ENCODE data around the gene NMRK1. TPM values are rescaled to one million over a fixed set of nuclear protein-coding genes. Genes with fewer than 3 reads are reported as not detected.

The NMRK1 gene
- total and polyA plus RNA-seq, 2 experiments from 2014 or later = 8.5 to 20.6 TPM

DNA sequence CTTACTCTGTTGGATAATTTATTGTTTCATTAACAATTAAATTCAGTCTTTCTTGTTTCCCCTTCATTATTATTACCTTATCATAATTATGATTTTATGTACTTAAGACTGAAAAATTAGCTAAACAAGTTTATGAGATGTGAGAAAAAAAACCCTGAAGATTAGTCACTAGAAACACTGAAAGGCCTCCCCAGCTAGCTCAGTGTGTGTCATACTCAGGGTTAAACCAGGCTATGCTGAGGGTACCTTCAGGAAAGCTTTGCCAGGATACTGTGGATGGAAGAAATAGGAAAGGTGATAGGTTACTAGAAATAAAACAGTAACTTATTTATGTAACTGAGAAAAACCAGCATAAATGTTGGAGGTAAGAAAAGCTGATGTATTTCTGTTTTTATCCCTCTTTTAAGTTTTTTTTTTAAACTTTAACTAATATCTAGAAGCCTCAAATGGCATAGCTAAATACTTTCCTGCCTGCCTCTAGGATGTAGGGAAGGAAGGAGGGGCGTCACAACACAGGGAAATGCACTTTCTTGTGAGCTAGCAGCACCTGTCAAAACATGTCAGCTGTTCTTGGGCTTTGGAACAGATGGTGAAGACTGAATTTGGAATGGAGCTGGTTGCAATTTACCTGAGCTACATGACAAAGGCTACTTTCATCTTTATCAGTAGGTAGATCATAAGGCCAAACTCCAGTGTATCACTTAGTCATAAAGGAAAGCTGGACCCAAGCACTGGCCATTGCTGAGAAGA is 24.2 kb downstream of the NMRK1 start:
- TF ChIP-seq, protein P1, sequence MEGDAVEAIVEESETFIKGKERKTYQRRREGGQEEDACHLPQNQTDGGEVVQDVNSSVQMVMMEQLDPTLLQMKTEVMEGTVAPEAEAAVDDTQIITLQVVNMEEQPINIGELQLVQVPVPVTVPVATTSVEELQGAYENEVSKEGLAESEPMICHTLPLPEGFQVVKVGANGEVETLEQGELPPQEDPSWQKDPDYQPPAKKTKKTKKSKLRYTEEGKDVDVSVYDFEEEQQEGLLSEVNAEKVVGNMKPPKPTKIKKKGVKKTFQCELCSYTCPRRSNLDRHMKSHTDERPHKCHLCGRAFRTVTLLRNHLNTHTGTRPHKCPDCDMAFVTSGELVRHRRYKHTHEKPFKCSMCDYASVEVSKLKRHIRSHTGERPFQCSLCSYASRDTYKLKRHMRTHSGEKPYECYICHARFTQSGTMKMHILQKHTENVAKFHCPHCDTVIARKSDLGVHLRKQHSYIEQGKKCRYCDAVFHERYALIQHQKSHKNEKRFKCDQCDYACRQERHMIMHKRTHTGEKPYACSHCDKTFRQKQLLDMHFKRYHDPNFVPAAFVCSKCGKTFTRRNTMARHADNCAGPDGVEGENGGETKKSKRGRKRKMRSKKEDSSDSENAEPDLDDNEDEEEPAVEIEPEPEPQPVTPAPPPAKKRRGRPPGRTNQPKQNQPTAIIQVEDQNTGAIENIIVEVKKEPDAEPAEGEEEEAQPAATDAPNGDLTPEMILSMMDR (IDR thresholded peaks at IDR 0.05; ENCODE audit: low read depth, low read length) = no peak
- Histone ChIP-seq H3K27ac (no peak overlapping the region), H3K4me3 (no peak overlapping the region), H3K9me3 (ENCODE audit: low read depth) (no peaks in the 10 kb centered on the region), H3K27me3 (no peaks in the 10 kb centered on the region), H3K4me1 (ENCODE audit: low read depth) (no peaks in the 10 kb centered on the region), H3K36me3 (peaks cover 2% of the 10 kb centered on the region)
- DNase-seq (ENCODE audit: low read depth in 1 of 2, low spot score in 1 of 2) = no peak

DNA sequence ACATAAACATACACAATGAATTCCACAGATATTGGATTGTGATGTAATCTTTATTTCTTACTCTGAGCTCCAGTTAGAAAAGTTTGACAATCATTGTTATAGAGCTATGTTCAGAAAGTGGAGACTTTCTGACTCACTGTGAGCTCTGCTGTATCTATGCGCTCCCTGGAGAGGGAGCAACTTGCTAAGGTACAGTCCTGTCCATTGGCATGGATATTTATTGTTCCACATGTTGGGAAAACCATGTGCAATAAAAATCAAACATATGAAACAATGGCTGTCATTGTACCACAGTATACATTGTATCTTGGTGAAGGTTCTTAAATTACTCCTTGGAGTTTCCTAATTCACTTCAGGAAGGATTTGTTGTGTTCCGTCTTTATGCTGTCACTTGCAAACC is 26.8 kb downstream of the NMRK1 start:
- no peak for DNase-seq (ENCODE audit: low read depth in 1 of 2, low spot score in 1 of 2)
- TF ChIP-seq, protein P1 (IDR thresholded peaks at IDR 0.05; ENCODE audit: low read depth, low read length) = no peak
- no peaks in the 10 kb centered on the region for H3K27me3 ChIP-seq
- no peak overlapping the region for H3K4me3 ChIP-seq
- no peaks in the 10 kb centered on the region for H3K4me1 ChIP-seq (ENCODE audit: low read depth)
- H3K9me3 ChIP-seq (ENCODE audit: low read depth) = peaks cover 3% of the 10 kb centered on the region
- peaks cover 2% of the 10 kb centered on the region for H3K36me3 ChIP-seq
- H3K27ac ChIP-seq = no peak overlapping the region

DNA sequence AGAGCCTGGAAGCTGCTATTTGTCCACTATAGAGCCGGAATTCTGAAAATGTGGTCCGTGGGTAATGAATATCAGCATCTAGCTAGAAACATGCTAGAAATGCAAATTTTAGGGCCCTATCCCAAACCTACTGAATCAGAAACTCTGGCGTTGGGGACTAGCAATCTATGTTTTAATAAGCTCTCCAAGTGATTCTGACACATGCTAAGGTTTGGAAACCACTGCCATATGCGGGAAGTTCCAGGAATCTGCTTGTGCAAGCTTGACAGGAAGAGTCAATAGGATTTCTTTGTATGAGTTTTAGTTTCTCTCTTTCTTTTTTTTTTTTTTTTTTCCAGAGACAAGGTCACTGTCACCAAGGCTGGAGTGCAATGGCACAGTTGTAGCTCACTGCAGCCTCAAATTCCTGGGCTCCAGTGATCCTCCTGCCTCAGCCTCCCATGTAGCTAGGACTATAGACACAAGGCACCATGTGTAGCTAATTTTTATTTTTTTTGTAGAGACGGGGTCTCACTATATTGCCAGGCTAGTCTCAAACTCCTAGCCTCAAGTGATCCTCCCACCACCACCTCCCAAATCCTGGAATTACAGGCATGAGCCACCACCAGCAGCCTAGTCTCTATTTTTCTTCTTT is 33.5 kb downstream of the NMRK1 start:
- TF ChIP-seq, protein P1 (IDR thresholded peaks at IDR 0.05; ENCODE audit: low read depth, low read length) = no peak
- Histone ChIP-seq H3K9me3 (ENCODE audit: low read depth) (peaks cover 3% of the 10 kb centered on the region), H3K27me3 (no peaks in the 10 kb centered on the region), H3K27ac (no peak overlapping the region), H3K4me1 (ENCODE audit: low read depth) (no peaks in the 10 kb centered on the region), H3K4me3 (no peak overlapping the region), H3K36me3 (no peaks in the 10 kb centered on the region)
- peak in 1 of 2 donors; percentile 69 for DNase-seq (ENCODE audit: low read depth in 1 of 2, low spot score in 1 of 2)

DNA sequence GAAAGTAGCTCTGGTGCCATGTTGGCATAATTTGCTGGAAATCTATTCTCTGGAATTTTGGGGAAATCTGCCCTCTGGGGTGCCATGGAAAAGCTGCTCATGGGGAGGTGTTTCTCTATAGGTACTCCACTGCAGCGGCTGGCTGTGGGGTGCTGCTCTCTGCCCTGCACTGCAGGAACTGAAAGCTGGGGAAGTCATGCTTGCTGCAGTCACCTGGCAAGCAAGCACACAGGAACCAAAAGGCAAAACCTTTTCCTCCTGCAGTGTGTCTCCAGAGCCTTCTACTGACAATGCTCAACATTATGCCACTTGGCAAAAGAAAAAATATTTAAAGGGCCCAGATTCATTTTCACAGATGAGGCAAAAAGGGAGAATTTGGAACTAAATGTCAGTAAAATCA is 34.1 kb downstream of the NMRK1 start:
- TF ChIP-seq, protein P1 (IDR thresholded peaks at IDR 0.05; ENCODE audit: low read depth, low read length) = no peak
- H3K4me1 ChIP-seq (ENCODE audit: low read depth) = no peaks in the 10 kb centered on the region
- no peak overlapping the region for H3K27ac ChIP-seq
- peaks cover 3% of the 10 kb centered on the region for H3K9me3 ChIP-seq (ENCODE audit: low read depth)
- H3K36me3 ChIP-seq = no peaks in the 10 kb centered on the region
- no peaks in the 10 kb centered on the region for H3K27me3 ChIP-seq
- H3K4me3 ChIP-seq = no peak overlapping the region
- no peak for DNase-seq (ENCODE audit: low read depth in 1 of 2, low spot score in 1 of 2)

DNA sequence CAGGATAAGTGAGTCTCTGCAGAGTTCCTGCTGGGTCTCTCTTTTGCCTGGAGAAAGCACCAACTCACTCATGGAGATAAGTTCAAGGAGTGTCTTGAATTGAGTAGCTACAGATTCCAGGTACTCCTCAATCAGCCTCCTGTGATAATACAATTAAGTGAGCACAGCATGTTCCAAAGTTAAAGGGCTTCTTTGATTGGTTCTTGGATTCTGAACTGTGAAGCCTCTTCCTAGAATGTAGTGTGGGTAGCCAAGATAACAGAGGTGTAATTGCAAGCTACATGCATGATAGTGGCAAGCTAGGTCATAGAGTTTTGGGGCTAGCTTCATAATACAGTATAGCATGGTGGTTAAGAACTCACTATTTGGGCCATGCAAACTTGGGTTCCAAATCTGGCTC is 36.7 kb downstream of the NMRK1 start:
- H3K36me3 ChIP-seq = no peaks in the 10 kb centered on the region
- H3K9me3 ChIP-seq (ENCODE audit: low read depth) = no peaks in the 10 kb centered on the region
- TF ChIP-seq, protein P1 (IDR thresholded peaks at IDR 0.05; ENCODE audit: low read depth, low read length) = no peak
- no peak overlapping the region for H3K4me3 ChIP-seq
- H3K4me1 ChIP-seq (ENCODE audit: low read depth) = no peaks in the 10 kb centered on the region
- no peak overlapping the region for H3K27ac ChIP-seq
- H3K27me3 ChIP-seq = no peaks in the 10 kb centered on the region
- no peak for DNase-seq (ENCODE audit: low read depth in 1 of 2, low spot score in 1 of 2)
